HG03097 (cell line): Measurements from ENCODE around the gene XKR8.

ENCODE experiments used
- ATAC-seq: cut with Tn5 transposase; IDR thresholded peaks from one replicate; pipeline ENCODE4 v1.9.1; 2021; ENCODE audit not compliant: unreplicated experiment, low FRiP score

The XKR8 gene

DNA sequence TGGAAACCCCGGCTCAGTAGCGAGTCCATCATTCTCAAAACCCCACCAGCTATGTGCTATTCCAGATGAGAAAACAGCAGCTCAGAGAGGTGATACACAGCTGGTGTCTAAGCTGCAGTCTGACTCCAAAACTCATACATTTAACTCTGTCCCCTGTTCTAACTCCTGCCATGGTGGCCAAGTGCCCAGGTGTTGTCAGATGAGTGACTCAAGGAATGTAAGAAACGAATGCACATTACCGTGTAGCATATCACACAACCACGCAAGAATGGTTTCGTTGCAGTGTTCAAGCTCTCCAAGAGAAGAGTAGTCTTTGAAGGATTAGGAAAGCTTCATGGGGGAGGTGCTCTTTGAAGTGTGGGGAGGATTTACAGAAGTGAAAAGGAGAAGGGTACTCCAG, 4.7 kb upstream of the XKR8 start:
- ATAC-seq, result no peak

DNA sequence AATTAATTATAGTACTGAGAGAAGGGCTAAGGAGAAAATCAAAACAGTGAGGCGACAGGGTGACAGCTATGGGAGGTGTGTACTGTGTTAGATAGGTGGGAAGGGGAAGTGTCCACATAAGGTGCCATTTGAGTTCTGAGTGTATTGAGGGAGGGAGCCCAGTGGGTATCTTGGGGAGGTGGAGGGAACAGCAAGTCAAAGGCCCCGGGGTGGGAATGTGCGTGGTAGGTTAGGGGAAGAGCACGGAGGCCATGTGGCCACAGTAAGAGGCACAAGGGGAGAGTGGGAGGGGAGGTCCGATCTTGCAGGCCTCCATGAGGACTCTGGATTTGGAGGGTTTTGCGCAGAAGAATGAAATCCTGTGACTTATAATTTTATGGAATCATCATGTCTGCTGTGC, 3.0 kb upstream of the XKR8 start:
- ATAC-seq, result no peak

DNA sequence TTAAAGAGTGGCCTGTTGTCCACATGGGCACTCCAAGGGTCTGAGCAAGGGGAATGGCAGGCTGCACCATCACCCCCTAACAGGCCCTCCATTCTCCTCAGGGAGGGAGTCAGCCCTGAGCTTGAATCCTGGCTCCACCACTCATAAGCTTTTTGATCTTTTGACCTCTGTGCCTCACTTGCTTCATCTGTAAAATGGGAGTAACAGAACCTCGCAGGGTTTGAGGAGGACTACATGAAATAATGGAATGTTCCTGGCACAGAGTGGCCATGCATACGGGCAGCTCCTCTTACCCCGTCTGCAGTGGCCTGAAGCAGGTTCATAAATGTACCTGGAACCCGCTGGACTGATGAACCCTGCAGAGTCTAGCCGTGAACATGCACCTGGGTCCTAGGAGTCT, 2.1 kb upstream of the XKR8 start:
- no peak for ATAC-seq

DNA sequence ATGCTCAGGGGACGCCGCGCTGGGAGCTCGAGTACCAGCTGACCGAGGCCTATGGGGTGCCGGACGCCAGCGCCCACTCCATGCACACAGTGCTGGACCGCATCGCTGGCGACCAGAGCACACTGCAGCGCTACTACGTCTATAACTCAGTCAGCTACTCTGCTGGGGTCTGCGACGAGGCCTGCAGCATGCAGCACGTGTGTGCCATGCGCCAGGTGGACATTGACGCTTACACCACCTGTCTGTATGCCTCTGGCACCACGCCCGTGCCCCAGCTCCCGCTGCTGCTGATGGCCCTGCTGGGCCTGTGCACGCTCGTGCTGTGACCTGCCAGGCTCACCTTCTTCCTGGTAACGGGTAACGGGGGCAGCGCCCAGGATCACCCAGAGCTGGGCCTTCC, 1.3 kb upstream of the XKR8 start:
- no peak for ATAC-seq

DNA sequence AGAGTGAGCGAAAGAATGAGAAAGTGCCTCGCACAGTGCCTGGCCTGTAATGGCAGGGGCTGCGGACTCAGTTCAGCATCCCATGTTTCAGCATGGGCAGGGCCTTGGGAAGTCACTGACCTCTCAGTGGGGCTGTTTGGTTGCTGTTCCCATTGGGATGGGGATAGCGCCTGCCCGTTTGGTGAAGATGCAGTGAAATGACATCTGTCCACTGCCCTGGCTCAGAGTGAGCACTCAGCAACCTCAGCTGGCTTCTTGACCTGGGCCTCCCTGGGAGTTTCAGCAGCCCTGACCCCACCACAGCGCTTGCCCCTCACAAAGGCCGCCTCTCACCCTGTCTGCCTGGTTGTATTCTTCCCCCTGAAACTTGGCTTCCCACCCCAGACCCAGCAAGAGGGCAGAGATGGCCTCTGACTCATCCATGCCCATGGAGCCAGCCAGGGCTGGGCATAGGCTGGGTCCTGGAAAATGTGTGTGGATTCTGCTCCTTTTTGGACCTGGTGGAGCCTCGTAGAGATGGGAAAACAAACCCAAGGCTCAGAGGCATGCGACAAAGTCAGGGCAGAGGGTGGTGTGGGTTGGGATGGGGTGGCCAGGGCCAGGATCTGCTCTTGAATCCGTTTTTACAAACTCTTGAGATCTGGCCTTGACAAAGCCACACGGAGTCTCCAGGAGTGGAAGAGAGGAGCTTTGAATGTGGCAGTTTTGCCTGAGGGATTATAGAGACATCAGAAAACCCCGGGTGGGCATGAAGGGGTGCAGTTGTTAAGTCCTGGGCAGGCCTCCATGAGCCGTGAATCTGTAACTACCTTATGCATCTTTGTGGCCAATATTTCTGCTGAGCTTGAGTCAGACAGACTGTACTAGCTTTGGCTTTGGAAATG, 1.2 kb downstream of the XKR8 start:
- ATAC-seq, result no peak

DNA sequence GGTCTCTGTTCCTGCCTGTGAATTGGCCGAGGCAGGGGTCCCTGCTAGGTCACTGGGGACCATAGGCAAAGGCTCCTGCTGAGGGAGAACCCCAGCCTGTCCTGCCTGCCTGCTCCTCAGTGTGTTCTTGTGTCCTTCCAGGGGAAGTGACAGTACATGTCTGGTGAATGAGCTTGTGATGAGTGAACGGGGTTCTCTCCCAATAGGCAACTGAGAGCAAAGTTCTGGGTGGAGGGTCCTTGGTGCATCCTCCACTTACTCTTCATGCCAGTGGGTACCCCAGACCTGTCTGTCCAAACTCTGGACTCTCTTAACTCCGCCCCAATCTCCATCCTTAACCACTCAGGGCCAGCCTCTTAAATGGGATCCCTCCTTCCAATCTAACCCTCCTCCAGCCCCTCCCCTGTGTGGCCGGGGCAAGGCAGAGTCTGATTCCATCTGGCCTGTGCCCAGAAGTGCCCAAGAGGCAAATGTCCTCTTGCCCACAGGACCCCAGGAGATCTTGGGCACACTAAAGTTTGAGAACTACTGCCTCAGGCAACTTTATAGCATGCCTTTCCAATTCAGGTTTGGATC, 2.0 kb downstream of the XKR8 start:
- ATAC-seq, result no peak

DNA sequence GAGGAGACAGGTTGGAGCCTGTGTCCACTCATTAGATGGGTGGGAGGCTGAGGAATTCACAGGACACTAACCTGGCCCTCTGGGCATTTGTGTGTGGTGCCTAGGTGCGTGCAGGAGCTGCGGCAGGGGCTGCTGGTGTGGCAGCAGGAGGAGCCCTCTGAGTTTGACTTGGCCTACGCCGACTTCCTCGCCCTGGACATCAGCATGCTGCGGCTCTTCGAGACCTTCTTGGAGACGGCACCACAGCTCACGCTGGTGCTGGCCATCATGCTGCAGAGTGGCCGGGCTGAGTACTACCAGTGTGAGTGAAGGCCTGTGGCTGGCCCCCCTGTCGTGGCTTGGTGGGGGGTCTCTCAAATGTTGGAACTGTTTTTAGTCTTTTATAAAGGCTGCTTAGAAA, 3.6 kb downstream of the XKR8 start:
- ATAC-seq, result no peak

DNA sequence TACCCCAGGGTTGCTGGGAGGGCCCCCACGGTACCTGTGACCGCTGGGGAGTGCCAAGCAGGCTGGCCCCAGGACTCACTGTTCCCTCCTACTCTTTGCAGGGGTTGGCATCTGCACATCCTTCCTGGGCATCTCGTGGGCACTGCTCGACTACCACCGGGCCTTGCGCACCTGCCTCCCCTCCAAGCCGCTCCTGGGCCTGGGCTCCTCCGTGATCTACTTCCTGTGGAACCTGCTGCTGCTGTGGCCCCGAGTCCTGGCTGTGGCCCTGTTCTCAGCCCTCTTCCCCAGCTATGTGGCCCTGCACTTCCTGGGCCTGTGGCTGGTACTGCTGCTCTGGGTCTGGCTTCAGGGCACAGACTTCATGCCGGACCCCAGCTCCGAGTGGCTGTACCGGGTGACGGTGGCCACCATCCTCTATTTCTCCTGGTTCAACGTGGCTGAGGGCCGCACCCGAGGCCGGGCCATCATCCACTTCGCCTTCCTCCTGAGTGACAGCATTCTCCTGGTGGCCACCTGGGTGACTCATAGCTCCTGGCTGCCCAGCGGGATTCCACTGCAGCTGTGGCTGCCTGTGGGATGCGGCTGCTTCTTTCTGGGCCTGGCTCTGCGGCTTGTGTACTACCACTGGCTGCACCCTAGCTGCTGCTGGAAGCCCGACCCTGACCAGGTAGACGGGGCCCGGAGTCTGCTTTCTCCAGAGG, 6.8 kb downstream of the XKR8 start:
- no peak for ATAC-seq

DNA sequence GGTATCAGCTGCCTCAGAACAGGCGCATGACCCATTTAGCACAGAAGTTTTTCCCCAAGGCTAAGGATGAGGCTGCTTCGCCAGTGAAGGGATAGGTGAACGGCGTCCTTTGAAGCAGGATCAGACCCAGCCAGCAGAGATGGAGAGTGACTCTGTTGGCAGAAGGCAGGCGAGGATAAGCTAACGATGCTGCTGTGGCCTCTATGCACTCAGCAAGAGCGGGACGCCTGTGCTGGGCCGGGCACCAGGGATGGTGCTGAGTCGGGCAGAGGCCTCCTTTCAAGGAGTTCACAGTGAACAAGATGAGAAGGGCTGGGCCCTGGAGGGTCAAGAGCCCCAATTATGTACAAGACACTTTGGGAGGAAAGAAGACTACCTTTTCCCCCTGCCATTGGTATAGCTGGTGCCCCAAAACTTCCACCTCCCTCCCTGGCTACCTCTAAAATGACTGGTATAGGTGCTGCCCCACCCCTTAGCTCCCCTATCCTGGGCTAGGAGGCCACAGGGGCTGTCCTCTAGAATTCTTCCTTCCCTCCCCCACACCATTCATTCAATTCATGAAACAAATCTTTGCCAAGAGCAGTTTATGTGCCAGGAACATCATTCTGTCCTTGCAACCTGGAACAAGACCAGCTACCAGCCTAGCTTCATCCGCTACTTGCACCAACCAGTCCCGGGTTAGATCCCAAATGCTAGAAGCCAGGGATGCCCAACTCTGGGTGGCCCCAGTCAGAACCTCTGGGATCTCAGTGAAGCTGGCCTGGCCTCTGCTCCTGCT, 7.5 kb downstream of the XKR8 start:
- no peak for ATAC-seq

DNA sequence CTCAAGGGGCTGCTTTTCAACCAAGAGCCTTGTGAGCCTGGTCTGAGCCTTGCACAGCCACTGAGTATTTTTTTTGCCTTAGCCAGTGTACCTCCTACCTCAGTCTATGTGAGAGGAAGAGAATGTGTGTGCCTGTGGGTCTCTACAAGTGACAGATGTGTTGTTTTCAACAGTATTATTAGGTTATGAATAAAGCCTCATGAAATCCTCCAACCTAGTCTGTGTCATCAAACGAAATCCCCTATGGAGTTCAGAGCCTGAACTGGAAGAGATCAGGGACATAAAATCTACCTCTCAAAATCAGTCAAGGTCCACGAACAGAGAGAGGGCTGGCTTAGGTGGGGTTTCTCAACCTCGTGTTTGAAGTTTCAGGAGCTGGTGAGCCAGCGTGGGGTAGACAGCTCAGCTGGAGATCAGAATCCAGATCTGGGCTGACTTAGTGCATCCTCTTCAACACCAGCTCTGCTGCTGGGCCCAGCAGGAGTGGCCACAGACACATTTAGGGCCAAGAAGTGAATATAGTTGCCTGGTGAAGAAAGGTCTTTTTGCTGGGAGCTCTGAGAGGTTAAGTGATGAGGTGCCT, 8.2 kb downstream of the XKR8 start:
- ATAC-seq, result no peak

DNA sequence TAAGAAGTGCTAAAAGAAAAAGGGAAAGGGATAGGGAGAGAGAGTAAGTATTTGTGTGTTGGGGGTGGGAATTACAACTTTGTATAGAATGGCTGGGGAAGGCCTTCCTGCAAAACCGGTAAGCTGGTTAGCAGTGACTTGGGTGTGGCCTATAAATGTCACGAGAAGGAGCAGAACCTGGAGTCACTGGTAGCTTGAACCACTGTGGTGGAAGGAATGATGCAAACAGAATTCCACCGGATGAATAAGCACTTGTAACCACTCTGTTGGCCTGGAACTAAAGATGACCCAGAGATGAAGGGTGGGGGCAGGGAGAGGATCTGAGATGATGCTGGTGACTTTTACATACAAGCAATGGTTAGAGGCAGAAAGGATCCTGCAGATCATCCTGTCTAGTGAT, 8.9 kb downstream of the XKR8 start:
- ATAC-seq, result no peak

DNA sequence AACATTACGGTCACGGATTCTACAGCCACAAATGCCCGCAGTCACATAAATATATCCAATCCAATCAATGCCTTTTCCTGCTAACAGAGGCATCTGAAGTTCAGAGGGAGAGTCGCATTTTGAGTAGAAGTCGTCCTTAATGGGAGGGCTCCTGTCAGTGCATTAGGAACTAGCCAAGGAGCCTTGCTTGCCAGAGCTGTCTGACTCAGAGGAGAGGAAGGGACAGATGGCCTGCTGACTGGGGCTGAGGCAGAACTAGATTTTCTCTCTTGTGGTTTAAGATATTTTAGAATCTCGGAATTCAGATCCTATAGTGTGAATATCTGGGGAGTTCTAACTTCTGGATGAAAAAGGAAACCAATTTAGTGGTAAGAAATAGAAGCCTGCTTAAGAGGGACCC, 10.6 kb downstream of the XKR8 start:
- ATAC-seq, result no peak

DNA sequence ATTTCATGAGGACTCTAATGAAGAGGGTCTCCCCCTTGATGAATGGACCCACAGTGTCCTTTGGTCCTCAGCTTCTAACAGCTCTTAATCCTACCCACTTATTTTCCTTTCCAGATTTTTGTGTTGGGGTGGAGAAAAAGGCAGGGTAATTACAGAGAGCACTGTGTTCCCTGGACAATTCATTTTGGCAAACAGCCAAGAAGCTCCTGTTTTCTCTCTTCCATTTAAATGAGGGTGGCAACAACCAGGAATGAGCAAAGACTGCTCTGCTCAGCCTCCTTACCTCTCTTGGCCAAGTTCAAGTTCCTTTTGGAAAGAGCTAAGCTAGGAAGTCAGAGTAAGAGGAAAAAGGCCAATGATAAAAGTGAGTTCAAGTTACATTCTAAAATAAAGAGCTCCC, 11.9 kb downstream of the XKR8 start:
- ATAC-seq, result no peak

DNA sequence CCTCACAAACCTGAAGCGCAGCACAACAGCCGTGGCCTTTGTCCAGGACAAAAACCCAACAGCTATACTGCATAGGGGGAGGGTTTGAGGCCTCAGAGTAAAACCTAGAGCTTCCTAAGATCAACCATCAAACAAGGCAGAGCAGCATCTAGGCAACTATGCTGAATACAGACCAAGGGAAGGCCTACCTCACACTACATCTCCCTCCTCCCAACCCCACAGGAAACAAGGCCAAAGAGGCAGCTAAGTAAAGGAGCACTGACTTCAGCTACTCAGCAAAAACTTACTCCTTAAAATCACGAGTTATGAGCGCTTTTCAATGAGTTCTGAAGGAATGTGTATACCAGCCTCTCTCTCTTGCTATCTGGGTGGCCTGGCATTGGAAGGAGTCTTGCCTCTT, 12.4 kb downstream of the XKR8 start:
- no peak for ATAC-seq

DNA sequence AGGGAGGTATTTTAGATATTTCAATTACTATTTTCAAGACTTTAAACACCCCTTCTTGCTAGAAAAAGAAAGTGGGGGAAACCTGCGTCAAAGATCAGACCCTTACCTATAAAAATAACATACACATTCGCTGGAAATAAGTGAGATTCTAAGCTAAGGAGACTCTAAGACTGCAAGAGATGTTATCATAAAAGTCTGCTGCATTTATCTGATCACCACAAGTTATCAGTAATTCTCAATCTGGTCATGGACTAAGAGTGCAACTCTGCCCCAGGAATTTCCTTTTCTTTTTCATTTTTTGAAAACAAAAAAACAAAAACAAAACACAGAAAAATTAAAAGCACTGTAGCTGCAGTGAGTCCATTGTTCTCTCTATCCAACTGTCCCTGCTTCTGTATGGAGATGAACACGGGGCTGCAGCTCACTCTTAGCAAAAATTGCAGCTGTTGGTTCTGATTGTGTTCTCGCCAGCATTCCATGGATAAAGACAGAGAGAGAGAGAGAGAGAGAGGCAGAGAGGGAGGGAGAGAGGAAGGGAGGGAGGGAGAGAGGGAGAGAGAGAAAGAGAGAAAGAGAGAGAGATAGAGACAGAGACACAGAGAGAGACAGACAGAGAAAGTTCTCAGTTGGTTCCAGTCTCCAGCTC, 14.1 kb downstream of the XKR8 start:
- ATAC-seq, result no peak

DNA sequence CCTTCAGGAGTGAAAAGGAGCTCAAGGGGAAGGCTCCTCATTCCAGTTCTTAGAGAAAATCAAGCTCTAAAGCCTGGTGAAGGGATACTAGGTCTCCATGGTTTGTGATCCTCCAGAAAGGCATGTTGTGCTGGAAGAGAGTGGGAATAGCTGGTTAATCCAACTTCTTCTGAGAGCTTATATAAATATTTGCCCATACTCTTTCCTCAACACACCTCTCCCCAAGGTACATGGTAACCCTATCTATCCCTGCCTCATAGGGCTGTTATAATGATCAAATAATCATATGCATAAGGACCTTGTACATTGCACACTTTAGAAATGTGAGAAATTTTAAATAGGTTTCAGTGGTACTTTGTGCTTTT, 14.6 kb downstream of the XKR8 start:
- ATAC-seq, result no peak

DNA sequence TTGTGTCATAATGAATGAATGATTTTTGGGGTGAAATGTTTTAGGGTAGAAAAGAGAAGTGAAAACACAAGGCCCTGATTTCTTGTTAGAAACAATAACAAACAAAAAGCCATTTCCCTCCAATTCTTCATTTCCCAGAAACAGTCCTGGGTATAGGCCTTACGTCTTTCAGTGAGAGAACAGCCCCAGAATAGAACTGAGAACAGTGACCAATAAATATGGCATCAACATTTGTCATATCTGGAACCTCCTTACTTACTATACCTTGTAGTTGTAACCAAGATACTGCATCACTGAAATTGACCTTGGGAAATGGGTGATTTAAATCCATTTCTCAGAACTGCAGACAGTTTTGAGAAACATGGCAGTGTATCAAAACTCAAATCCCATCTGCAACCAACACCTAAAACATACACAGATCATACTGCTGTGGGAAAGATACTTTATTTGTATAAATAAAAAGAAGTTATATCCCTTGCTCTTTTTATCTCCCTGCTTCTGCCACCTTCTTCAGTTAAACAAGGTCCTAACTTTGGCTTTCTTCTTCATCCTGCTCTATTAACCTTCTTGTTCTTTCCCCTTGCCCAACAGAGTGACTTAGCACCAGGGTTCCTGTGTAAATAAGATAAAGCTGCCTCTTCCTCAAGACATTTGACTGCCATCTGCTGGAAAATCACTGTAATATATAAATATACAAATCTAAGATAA, 19.5 kb downstream of the XKR8 start:
- no peak for ATAC-seq

DNA sequence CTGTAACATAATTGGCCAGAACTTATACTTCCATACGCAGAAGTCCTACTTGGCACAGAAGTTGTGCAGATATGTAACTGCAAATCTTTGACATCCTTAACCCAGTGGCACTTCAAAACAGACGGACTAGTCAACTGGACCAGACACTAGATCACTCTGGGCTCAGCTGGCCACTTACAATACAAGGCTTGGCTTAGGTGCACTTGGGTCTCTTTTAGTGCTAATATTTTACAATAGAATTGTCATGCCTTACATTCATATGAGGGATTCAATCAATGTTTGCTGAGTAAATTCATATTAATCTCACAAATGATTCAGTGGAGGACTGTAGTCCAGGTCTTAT, 20.1 kb downstream of the XKR8 start:
- ATAC-seq, result no peak

DNA sequence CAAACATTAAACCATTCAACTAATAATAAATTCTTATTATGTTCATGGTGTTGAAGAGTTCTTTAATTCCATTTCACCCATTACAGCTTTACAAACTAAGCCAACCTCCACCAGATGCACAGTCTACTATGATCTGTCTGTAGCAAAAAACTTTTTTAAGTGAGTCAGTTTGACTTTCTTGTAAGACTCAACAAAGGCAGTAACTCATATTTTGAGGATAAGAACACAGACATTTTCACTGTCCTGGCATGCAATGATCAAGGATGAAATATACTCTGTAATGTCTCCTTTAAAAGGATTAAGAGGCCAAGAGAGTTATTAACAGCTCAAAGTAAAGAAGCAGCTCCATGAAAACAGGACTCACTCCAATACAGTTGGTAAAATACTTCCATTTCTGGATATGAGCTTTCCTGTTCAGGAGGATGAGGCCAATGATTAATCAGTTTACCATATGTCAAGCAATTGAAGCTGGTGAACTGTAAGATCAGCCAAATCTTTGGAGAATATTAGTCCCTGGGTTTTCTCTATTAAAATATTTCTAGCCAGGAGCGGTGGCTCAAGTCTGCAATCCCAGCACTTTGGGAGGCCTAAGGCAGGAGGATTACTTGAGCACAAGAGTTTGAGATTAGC, 20.6 kb downstream of the XKR8 start:
- no peak for ATAC-seq
